Measurements from ENCODE around the gene FHOD3.
"Not testable (repeated sequence)": the region's sequence is repeated elsewhere in the genome, so short reads cannot be mapped to it uniquely, and the experiment has no call there.

FHOD3 gene

GRCh38 chr18:36352384-36352783 lies 54.9 kb downstream of the FHOD3 start:
- no peak for DNase-seq

DNA sequence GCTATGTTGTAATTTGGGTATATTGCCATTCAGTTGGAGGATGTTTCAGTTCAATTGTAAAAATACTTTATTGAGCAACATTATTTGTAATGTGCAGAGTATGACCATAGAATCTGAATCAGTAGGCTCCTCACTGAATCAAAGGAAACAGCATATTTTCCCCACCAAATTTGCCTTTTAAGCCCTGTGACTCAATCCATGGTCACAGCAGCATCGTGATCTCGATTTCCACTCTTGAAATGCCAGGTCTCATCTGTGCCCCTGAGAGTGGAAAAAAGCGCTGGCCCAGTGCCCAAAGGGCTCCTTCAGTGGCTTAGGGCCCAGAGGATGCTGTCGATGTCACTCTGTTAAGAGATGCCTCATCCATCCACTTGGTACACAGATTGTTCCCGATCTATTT lies 57.5 kb downstream of the FHOD3 start:
- no peak for DNase-seq

- no peak for DNase-seq
Observed at GRCh38 chr18:36355511-36355910, 58.0 kb downstream of the FHOD3 start.

DNA sequence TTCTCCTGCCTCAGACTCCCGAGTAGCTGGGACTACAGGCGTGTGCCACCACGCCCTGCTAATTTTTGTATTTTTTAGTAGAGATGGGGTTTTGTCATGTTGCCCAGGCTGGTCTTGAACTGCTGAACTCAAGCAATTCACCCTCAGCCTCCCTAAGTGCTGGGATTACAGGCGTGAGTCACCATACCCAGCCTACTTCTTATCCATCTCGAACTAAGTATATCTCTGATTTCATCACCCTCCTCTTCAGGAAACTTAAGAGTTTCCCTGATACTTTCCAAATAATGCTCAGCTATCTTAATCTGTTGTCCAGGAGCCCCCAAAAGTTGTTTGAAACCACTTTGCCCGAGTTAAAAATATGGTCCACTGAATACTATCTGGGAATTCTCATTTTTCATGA lies 59.2 kb downstream of the FHOD3 start:
- not testable (repeated sequence) for DNase-seq

- no peak for DNase-seq
Observed at GRCh38 chr18:36358141-36358540, 60.6 kb downstream of the FHOD3 start.

DNA sequence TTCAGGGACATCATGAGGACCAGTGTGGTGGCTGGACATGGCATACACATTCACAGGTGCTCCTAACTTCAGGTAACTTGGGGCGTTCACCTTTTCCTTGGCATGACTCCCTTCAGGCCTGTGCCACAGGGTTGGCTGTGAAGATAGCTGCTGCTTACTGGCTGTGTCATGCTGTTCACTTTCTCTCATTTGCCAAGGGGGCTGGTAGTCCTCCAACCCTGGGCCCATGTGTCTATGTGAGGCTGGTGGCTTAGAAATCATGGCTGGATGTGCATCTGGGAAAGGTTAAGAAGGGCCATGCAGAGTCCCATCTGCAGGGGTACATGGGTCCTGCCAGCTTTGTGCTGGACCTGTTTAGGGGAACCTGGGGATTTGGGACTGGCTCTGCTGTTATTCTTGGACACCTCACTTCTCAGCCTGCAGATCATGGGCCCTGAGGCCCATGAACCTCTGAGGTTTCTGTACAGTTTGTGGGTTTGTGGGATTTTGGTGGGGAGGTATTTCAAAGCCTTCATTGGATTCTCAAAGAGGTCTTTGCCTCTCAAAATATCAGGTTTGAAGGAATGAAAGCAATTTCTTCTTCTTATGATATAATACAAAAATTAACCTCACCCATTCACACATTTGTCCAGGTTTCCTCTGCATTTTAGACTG lies 62.9 kb downstream of the FHOD3 start:
- no peak for DNase-seq

DNA sequence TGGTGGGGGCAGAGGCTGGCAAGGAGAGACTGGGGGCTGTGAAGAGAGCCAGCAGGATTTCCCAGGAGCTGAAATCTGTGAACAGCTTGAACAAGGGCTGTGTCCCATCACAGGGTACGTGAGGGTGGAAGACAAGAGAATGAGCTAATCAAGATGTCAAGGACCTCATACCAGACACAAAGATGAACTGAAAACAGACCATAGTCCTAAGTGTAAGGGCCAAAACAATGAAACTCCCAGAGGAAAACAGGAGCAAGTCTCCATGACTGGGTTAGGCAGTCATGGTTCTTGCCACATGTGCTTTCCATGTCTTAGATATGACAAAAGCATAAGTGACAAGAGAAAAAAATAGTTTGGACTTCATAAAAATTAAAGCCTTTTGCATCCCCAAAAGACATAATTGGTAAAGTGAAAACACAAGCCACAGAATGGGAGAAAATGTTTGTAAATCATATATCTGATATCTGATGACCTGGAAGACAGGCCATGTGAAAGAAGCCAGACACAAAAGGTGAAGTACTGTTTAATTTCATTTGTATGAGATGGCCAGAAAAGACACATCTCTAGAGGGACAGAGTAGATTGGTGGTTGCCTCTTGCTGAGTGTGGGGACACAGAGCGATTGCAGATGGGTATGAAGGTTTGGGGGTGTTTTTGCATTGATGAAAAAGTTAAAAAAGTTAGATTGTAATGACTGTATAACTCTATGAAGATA lies 67.6 kb downstream of the FHOD3 start:
- DNase-seq, result no peak

DNA sequence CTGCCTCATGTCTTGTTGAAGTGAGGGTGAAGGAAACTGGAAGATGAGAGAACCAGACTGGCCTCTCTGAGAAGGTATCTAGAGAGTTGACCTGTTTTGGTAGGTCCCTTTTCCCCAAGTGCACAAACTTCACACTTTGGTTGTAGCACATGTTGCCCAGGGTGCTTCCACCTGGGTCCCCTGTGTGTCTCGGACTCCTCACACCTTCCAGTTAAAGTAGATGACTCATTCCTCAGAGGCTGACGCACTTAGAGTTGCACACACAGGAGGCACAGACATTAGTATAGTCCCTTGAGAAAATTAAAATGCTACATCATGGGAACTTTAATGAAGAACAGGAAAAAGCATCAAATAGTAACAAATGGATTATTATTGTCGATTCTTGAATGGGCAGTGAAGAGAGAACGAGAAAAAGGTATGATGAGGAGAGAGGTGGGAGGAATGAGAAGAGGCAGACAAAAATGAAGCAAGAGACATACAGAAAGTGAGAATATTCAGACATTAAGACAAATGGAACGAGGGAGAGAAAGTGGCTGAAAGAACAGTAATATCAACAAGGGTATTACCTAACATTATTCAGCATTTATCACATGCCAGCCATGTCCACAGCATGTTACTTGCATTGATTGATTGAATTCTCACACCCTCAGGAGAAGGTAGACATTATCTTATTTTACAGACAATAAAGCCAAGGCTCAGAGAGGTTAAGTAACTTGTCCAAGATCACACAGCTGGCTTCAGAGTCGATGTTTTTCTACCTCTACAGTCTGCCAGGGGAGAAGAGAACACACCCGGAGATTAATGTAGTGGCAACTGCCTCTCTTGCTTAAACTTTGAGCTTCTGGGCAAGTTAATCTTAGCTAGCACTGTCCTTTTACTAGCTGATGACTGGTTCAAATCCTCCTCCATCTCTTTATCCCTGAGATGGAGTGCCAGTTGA lies 68.6 kb downstream of the FHOD3 start:
- no peak for DNase-seq

GRCh38 chr18:36366994-36367839 lies 69.7 kb downstream of the FHOD3 start:
- DNase-seq, result no peak

DNA sequence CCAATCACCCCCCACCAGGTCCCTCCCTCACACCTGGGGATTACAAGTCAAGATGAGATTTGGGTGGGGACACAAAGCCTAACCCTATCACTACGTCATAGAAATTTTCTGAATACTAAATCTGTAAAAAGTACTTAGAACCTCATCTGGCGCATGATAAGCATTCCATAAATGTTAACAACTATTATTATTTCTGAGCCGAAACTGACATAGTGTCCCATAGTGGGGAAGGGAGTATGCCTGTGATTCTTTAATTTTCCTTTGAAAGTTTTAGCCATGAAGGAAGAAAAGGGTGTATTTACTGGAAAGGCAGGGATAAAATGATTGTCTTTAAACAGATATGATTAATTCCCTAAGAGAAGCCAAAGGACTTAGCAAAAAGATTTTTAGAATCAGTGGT lies 71.4 kb downstream of the FHOD3 start:
- DNase-seq, result no peak

DNA sequence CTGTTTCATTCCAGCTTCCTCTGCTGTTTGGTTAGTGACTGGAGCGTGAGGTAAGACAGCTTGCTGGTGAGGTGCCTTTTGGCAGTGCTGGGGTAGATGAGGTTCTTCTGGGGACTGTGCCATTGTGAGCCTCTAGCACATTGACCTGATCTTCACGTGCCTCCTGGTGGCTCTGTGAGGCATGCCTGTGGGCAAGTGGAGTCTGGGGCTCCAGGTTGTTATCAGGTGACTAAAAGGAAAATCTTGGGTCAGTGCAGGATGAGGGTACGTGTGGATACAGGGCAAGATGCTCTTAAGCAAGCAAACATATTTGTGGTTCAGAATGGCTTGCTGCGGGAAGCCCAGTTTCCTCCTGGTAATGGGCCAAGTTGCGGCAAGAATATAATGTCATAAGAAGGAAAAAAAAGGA lies 75.4 kb downstream of the FHOD3 start:
- DNase-seq, result no peak

GRCh38 chr18:36374262-36374661 lies 76.7 kb downstream of the FHOD3 start:
- DNase-seq, result no peak

GRCh38 chr18:36375118-36375517 lies 77.6 kb downstream of the FHOD3 start:
- no peak for DNase-seq

DNA sequence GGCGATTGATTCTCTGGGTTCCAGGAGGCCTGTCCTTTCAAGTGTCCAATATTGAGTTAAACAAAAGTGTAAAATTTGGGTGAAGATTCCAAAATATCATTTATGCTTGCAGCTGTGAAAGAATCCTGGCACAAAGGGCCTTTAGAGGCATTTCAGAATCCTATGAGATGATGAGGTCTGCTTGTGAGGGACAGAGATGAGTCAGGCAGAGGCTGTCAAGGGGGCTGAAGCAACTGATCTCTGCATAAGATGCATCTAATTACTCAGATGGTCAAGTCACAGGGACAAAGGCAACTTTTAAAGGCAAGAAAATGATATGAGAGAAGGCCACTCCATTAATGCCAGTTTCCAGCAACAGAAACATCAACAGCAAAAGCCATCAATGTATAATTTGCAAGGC lies 78.8 kb downstream of the FHOD3 start:
- no peak for DNase-seq

GRCh38 chr18:36377626-36378025 lies 80.1 kb downstream of the FHOD3 start:
- DNase-seq, result no peak

DNA sequence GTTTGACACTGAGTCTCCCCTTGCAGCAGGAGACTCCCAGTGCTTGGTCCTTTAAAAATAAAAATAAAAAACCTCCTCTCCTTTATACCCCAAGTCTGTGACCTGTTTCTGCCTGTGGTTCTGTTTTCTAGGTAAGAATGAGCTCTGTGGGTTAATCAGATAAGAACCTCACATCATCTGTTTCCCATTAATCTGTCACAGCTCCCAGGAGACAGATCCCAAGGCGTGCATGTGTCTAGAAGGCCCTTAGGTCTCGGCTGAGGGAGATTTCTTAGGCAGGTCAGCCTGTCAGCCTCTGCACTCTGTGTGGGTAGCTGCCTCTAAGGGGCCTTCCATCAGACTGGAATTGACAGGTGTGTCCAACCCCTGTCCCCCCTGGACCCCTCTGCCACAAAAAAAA lies 80.7 kb downstream of the FHOD3 start:
- no peak for DNase-seq

DNA sequence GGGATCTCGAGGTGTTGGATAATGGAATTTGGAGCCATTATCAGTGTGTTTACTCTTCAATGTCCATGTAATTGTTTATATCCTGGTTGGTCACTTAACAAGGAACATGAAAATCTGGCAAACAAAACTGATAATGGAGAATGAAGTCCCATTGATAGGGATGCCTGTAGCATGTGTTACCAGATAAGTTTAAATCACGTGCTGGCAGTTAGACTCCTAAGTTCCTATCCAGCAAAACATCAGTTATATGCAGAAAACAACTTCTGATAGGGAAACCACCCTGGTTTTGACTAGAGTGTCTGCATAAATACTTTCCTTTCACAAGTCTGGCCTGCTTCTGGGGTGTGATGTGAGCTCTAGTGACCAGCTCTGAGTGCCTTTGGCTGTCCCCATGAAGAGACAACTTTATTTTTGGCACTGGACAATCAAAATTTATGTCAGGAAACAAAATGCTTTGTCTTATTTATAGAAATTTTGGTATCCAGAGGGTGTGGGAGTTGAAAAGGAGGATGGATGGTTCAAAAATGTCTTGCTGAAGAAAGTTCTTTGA lies 82.0 kb downstream of the FHOD3 start:
- DNase-seq, result no peak

DNA sequence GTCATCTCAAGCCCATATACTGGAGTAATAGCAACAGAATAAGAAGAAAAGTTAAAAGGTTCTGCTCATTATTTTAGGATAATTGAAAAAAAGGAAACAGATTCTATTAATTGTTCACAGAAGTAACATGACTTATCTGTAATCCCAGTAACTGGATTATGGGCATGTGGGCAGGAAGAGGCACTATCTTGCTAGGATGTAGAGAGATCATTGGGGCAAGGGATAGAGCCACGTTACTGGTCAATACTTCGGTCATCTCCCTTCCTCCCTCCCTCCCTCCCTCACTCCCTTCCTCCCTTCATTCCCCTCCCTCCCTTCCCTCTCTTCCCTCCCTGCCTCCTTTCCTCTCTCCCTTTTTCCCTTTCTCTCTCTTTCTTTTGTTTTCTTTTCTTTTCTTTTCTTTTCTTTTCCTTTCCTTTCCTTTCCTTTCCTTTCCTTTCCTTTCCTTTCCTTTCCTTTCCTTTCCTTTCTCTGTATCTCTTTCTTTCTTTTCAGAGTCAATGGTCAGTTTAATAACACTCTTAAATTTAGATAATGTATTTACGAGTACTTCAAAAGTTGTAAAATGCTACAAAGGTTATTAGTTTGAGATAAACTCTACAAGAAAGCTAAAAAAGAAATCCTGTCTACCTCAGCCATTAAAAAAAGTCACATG lies 82.8 kb downstream of the FHOD3 start:
- no peak for DNase-seq

DNA sequence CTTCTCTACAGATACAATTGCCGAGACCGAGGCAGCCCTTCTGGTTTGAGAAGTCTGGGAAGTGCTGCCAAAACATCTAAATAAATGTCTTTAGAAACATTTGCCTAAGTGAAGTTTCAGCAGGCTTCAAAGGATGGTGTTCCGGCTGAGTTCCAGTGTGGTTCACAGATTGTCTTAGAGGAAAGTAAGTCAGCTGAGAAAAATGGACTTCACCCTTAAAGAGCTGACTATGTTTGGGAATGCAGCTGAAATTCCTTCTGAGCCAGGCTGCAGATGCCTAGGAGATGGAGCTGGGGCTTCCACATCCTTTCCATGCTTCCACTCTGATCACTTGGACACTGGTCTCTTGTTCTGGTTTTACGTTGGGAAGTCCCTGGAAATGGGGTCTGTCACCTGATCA lies 83.6 kb downstream of the FHOD3 start:
- DNase-seq, result no peak

DNA sequence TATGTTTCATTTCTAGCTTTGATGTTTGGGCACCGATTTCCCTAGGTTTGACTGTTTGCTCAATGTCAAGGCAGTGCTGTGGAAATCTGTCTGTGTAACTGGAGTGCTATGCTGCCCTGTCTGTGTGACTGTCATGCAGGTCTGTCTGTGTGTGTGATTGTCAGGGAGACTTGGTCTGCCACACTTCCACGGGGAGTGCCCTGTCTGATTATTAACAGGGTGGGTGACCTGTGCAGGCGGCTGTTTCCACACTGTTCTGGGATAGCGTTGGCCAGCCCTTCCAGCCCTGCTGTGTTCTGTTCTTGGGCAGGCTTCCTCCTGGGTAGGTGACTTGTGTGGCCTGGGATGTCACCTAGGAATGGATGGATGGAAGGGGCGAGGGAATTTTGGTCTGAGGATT lies 85.3 kb downstream of the FHOD3 start:
- DNase-seq, result no peak

- DNase-seq, result no peak
Observed at GRCh38 chr18:36386150-36386920, 88.8 kb downstream of the FHOD3 start.

Measured in NCI-H1694 treated with DMSO at 0.1 percent for 48 hours (cell line).